GM18868 (cell line): ENCODE data around the gene ZNF189.

Source experiments
- ATAC-seq: cut with Tn5 transposase; IDR thresholded peaks from one replicate; pipeline ENCODE4 v1.9.1; 2021; ENCODE audit warnings: mild to moderate bottlenecking, moderate library complexity; ENCODE audit not compliant: unreplicated experiment

The ZNF189 gene

GRCh38 chr9:101417977-101418376 lies 19.3 kb downstream of the ZNF189 start:
- no peak for ATAC-seq

GRCh38 chr9:101418518-101419430 lies 20.1 kb downstream of the ZNF189 start:
- ATAC-seq = no peak

GRCh38 chr9:101419863-101420262 lies 21.2 kb downstream of the ZNF189 start:
- no peak for ATAC-seq

- no peak for ATAC-seq
These were observed 23.0 kb downstream of the ZNF189 start for GRCh38 chr9:101421653-101422065.

- no peak for ATAC-seq
These were observed 28.7 kb downstream of the ZNF189 start for GRCh38 chr9:101427358-101427757.

GRCh38 chr9:101427957-101428655 lies 29.5 kb downstream of the ZNF189 start:
- peak; percentile 83 for ATAC-seq

GRCh38 chr9:101428909-101429308 lies 30.3 kb downstream of the ZNF189 start:
- ATAC-seq = no peak

- ATAC-seq = no peak
These were observed 31.1 kb downstream of the ZNF189 start for GRCh38 chr9:101429736-101430135.

GRCh38 chr9:101432171-101432570 lies 33.5 kb downstream of the ZNF189 start:
- no peak for ATAC-seq

- ATAC-seq = no peak
These were observed 34.1 kb downstream of the ZNF189 start for GRCh38 chr9:101432740-101433139.

GRCh38 chr9:101433229-101433628 lies 34.6 kb downstream of the ZNF189 start:
- no peak for ATAC-seq

GRCh38 chr9:101434998-101435397 lies 36.3 kb downstream of the ZNF189 start:
- peak; percentile 61 for ATAC-seq

GRCh38 chr9:101435601-101436079 lies 37.0 kb downstream of the ZNF189 start, which contains the start of gene ALDOB:
Gene ALDOB, minus strand, starts transcription at chr9:101435774. Its CDS starts 4,887 bp downstream, at chr9:101430887.
- ATAC-seq = no peak

GRCh38 chr9:101437806-101438232 lies 39.2 kb downstream of the ZNF189 start:
- no peak for ATAC-seq

- ATAC-seq = no peak
These were observed 39.9 kb downstream of the ZNF189 start for GRCh38 chr9:101438523-101438922.

- ATAC-seq = no peak
These were observed 42.1 kb downstream of the ZNF189 start for GRCh38 chr9:101440714-101441230.

GRCh38 chr9:101442318-101442717 lies 43.7 kb downstream of the ZNF189 start:
- ATAC-seq = no peak

GRCh38 chr9:101442736-101443135 lies 44.1 kb downstream of the ZNF189 start:
- no peak for ATAC-seq

- ATAC-seq = no peak
These were observed 44.7 kb downstream of the ZNF189 start for GRCh38 chr9:101443364-101443771.

GRCh38 chr9:101445353-101446029 lies 46.8 kb downstream of the ZNF189 start:
- no peak for ATAC-seq

GRCh38 chr9:101446732-101447131 lies 48.1 kb downstream of the ZNF189 start:
- ATAC-seq = no peak
